ENCODE measurements around the gene HSPA6.
"Not testable (repeated sequence)": the region's sequence is repeated elsewhere in the genome, so short reads cannot be mapped to it uniquely, and the experiment has no call there.

HSPA6 gene

DNA sequence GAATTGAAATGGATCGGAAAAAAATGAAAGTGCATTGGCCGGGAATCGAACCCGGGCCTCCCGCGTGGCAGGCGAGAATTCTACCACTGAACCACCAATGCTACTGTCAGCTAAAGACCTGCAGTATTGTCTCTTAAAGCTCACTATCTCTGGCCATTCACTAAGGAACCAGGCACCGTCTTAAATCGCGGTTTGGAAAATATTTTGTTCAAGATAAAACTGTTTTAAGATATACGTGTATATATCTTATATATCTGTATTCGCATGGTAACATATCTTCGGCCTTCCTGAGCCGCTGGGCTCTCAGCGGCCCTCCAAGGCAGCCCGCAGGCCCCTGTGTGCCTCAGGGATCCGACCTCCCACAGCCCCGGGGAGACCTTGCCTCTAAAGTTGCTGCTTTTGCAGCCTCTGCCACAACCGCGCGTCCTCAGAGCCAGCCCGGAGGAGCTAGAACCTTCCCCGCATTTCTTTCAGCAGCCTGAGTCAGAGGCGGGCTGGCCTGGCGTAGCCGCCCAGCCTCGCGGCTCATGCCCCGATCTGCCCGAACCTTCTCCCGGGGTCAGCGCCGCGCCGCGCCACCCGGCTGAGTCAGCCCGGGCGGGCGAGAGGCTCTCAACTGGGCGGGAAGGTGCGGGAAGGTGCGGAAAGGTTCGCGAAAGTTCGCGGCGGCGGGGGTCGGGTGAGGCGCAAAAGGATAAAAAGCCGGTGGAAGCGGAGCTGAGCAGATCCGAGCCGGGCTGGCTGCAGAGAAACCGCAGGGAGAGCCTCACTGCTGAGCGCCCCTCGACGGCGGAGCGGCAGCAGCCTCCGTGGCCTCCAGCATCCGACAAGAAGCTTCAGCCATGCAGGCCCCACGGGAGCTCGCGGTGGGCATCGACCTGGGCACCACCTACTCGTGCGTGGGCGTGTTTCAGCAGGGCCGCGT is at the start of gene HSPA6:
HSPA6 (plus strand) TSS at position 724 of the 925 bp plus-strand sequence; CDS start at position 843, 119 bp downstream.
- DNase-seq = peak; percentile 68

DNA sequence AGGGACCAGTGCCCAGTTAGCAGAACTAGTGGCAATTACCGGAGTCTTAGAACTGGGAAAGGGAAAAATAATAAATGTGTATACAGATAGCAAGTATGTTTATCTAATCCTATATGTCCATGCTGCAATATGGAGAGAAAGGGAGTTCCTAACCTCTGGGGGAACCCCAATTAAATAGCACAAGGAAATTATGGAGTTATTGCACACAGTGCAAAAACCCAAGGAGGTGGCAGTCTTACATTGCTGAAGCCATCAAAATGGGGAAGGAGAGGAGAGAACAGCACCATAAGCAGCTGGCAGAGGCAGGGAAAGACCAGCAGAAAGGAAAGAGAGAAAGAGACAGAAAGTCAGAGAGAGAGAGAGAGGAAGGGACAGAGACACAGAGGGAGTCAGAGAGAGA is 46.6 kb upstream of the HSPA6 start:
- DNase-seq = not testable (repeated sequence)

DNA sequence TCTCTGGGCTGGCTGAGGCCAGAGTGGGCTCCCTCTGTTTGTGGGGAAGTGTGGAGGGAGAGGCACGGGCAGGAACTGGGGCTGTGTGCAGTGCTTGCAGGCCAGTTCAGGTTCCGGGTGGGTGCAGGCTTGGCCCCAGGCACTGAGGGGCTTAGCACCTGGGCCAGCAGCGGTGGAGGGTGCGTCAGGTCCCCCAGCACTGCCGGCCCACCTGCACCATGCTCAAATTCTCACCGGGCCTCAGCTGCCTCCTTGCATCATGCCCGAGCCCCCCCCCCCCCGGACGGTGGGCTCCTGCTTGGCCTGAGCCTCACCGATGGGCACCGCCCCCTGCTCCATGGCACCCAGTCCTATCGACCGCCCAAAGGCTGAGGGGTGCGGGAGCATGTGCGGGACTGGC is 45.4 kb upstream of the HSPA6 start:
- DNase-seq = no peak

DNA sequence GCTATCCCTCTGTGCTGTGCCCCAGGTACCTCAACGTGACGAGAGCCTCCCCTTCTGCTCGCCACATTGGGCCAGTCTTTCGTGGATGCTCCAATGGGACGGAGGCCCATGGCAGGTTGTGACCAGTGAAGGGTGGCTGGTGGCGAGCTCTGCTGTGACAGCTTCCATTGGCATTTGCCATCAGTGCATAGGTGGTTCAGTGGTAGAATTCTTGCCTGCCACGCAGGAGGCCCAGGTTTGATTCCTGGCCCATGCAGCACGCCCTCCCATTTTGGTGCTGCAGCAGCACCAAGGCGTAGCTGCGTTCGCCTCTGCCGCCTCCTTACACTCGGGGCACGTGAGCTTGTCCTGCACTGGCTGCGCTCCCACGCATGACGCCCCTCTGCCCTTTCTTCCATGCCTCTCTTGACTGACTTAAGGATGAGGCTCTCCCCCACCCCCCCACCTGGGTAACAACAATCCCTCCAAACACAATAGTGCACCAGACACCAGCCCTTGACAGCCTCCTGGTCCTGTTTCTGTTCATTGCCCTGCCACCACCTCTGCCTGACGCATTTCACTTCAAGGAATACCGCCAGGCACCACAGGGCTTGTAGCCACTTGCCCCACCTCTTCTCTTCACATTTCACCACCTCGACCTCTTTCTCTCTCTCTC is 43.8 kb upstream of the HSPA6 start:
- DNase-seq = no peak

DNA sequence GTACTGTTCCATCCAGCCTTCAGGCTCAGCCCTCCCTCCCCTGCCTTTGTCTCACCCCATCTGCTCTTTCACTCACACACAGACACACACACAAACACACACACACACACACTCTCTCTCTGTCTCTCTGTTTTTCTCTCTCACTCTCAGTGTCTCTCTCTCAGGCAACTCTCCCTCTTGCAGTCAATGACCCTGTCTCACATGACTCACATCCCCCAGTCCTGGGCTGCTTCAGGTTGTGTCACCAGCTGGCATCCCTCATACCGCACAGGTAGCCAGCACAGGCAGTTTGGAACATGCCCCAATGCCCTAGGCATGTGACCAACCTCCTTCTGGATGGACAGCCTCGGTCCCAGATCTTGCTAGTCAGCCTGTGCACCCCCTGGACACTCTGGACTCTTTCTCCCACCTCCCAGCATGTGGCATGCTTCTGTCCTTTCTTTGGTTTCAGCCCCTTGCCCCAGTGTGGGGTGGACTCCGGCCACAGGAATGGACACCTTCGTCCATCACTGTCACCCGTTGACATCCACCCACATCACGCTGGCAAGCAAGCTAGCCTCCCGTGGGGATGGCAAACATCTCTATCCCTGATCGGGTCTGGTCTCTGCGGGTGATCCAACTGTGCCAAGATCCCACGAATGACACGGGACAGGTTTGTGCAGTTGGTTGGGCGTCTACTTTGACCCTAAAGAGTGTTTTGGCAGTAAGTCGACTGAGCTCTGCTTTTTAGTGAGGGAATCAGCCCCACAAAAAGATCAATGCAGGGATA is 42.5 kb upstream of the HSPA6 start:
- DNase-seq = no peak

DNA sequence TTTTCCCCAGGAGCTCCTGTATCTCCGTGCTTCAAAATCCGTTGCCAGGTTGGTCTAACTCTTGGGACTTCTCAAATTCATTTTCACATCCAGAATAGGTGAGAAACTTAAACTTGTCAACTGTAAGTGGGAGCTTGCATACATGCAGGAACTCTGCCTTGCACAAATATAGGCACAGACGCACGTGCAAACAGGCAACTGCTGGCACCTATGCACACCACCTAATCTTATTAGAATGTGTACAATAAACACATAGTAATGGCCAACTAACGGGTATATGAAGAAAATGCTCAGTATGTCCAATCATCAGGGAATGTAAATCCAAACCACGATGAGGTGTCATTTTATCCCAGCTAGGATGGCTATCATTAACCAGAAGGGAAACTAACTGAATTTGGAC is 41.7 kb upstream of the HSPA6 start:
- DNase-seq = no peak

DNA sequence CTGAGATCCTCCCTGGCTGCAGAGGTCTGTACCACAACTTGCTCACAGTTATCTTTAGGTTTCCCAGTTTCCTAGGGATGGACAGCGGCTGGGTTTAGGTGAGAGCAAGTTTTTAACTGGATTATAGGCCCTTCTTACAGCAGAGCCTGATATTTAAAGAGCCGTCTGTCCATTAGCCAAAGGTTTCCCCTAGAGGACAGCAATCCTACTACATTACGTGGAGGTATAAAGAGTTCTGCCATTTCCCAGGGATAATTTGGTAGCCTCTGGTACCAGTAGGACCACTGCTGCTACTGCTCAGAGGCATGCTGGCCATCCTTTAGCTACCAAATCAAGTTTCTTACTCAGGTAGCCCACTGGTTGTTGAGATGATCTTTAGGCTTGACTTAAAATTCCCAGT is 41.0 kb upstream of the HSPA6 start:
- DNase-seq = no peak

DNA sequence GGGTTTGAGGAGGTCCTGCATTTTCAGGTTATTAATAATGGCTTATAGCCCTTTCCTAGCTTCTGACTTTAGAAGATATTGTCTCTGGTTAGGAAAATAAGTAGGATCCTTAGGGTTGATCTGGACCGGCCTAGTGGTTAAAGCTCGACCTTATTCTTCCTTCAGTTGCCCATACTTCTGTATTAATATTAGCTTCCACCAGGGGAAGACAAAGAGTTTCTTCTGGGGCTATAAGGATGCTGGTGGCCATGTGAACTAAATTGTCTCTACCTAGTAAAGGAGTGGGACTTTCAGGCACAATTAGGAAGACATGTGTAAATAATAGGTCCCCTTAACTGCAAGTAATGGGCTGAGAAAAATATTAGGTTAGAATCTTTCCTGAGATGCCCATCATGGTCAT is 39.7 kb upstream of the HSPA6 start:
- no peak for DNase-seq

DNA sequence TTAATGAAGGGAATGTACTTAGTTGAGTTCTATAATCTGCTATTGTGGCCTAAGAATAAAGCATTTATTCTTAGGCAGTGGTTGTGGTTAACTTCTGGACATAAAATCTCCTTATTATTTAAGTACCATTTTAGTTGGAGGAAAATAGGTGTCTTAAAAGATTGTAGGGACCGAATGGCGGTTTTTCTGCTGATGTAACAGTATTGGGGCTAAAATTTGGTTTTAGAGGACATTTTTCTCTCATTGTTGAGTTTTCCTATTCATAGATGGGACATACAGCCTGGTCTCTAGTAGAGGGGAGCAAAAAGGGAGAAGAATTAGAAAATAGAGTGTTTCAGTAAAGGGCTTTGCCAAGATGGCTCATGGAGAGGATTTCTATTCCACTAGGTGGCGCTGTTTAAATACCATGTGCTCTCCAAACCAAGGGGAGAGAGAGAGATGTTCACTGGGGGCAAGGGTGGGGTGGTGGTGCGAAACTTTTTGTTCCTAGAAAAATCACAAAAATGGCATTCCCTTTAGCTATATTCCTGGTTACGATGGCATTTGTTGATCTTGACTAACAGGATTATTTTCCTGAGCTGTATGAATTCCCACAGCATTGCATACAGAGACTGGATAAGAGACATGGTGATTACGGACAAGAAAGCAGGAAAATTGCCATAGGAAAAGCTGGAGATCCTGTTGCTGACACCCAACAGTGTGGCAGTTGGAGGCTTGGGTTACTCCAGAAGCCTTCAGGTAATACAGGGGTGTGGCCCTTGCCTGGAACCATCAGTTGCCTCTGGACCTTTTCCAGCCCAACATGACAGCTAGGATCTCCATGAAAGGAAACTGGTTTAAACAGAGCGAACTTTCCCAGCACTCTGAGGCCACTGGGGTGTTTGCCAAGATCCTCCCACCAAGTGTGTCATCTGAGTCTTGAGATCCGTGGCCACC is 37.3 kb upstream of the HSPA6 start:
- peak; percentile 60 for DNase-seq

DNA sequence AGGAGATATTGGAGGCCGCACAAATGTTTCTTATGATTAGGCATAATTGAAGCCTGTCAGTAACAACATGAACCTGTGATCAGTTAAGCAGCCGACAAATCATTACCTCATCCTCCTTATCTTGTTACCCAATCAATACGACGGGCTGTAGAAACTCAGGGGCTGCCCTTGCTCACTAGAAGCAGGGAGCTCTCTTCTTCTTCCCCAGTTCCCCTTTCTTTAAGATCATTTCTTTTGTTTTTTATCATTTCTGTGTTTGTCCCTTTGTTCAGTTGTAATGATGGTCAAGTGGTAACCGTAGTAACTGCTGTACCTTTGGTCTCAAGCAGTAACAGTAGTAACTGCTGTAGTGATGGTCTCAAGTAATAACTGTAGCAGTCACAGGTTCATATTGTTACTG is 32.9 kb upstream of the HSPA6 start:
- no peak for DNase-seq

DNA sequence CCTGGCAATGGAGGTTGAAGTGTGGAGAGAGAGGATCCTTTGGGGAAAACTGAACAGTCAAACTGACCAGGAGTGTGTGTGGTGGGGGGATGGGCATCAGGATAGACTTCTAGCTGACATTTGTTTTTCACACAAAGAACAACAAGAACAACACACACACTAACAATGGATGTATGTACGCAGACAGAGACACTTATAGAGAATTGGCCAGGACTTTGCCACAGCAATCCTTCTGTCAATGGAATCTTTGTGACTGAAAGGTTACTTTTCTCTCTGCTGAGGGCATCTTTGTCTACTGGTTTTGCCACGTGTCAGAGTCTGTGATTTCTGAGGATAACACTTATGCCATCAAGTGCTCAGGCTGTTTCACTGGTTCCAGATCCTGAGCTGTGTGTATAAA is 31.5 kb upstream of the HSPA6 start:
- DNase-seq = no peak

DNA sequence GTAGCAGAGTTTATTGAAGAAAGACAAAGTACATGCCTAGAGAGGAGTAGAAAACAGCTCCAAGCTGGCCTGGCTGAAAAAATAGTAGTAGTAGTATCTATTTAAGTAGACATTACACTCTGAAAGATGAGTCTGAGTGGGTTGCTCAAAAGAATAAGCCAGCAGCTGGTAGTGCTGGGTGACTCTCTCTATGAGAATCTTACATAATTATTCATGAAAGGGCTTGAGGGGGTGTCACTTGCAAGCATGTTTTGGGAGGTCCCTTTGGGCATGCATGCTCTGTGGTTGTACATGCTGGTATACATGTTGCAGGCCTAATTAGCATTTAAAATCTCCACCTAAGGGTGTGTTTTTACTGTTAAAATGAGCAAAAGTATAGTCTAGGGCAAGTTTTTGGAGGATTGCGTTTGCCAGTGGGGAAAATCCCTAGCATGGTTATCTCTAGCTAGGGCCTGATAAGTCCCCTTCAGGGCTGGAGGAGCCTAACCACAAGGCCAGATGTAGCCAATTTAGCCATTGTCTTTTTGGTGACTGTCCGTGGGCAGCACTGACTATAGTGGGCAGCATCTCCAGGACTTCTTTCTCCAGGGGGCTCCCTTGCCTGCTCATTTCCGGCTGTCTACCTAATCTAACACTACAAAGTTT is 30.1 kb upstream of the HSPA6 start:
- DNase-seq = no peak

DNA sequence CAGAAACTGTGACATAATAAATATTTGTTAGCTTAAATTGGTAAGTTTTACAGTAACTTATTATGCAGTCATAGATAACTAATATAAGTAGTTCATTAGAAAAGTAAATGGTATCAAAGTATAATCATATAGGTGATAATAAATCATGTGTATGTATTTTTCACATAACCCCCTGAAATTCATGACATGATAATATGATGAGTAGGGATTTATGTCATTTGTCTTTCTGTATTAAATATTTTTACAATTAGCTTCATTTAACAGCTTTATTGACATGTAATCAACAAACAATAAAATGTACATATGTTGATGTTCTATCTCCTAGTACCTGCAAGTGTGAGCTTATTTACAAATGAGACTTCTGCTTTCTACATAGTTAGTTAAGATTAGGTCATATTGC is 28.9 kb upstream of the HSPA6 start:
- no peak for DNase-seq

DNA sequence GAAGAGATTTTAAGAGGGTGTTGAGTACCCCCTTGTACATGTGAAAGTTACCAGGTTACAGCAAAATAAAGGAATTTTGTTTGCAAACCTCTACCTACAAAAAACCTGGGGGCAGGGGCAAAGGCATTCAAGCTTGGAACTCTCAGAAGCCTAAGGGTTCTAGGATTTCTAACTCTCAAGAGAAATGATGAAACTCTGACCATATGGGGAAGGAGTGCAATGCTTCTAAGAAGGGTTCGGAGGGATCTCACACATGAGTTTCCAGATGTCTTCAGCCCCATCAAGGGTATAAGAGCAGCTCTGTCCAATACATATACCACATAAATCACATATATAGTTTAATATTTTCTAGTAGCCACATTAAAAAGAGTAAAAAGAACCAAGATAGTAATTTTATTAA is 26.4 kb upstream of the HSPA6 start:
- no peak for DNase-seq

DNA sequence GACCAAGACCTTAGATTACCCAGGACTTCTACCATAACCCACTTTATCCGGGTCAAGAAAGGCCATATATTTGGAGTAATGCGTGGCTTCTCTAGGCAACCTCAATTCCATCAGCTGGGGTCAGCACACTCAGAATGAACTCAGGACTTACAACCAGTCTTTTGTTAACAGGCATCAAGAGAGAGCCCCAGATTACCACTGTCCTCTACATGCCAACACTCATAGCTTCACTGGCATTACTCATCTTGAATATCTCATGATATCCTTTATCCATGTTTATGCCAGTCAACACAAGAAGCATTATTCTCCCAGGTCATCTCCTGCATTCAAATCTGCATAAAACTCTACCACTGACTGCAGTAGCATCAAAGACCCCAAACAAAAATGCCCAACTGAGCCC is 25.7 kb upstream of the HSPA6 start:
- no peak for DNase-seq

DNA sequence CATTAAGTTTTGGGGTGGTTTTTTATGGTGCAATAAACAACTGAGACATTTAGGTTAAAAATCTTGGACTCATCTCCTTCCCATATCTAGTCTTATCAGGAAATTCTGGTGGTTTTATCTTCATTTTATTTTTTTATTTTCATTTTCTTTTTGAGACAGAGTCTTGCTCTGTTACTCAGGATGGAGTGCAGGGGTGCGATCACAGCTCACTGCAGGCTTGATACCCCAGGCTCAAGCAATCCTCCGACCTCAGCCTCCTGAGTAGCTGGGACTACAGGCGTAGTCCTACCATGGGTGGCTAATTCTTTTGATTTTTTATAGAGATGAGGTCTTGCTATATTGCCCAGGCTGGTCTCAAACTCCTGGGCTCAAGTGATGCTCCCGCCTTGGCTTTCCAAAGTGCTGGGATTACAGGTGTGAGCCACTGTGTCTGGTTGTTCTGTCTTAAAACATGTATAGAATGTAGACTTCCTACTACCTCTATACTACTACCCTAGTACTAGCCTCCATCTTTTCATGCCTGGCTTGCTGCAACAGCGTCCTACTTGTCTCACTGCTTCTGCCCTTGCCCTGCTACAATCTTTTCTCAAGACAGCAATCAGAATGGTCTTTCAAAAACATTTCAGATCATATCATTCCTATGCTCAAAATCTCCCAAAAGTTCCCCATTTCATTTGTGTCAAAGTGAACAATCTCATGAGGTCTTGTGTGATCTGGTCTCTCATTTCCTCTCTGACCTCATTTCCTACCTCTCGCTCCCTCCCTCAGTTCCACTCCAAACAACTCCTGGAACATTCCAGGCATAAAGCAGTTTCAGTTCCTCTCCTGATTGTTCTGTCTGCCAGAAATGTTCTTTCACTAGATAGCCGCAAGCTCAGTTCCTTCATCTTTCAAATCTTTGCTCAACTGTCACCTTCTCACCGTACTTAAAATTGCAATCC is 25.0 kb upstream of the HSPA6 start:
- no peak for DNase-seq

DNA sequence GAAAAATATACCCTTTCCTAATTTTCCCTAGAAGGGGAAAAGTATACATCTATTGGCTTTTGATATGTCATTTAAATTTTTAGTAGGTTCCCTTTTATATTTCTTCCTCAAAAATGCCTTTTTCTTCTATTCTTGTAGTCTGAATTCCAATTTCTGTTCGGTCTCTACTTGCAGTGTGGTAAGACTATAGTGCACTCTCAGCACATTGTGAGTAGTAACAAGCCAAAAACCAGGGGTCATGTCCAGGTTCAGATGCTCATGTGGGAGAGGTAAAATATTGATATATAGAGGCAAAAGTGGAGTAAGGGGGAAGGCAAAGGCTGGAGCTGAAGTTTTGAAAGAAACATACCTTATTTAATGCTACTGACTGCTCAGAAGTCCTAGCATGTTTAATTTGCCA is 23.1 kb upstream of the HSPA6 start:
- no peak for DNase-seq

DNA sequence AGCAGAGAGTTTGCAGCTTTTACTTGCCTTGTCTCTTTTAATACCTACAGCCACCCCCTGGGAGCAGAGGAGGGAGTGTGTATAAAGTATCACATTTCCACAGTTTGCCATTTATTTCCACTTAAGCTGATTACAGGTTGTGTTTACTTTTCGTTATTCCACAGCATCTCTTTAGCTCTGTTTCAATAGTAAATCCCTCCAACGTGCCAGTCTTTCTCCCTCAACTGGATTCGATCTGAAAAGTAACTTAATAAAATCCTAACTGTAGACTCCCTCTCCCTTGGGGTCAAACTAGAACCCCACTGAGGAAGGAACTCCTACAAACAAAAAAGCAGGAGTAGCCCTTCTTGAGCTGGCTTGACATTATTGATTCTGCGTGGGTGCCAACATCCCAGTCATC is 22.2 kb upstream of the HSPA6 start:
- DNase-seq = no peak

DNA sequence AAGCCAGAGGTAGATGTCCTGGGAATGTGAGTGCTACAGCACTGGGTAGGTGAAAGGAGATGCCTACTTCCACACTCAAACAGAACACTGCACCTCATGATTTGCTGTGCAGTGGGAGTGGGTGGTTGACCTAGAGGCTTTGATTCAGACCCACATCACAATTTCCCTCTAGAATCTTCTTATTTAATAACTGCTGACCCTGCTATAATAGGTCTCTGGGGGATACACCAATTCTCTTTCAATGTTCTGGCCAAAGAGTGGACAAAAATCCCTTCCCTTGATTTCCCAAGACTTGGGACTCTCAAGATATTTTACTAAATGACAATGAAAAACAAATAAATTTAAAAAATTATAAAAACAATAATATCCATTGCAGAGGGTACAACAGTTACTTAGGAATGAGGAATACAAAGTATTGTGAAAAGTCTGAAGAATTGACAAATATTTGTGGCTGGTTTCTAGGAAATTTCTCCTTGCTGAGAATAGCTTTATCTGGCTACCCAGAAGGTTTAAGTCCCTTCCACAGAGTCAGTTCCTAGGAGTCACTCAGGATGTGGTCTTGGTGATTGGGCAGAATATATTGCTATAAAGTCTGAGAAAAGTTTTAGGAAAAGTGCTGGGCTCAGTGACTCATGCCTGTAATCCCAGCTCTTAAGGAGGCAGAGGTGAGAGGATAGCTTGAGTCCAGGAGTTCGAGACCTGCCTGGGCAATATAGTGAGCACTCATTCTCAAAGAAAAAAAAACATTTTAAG is 21.5 kb upstream of the HSPA6 start:
- DNase-seq = peak; percentile 33

DNA sequence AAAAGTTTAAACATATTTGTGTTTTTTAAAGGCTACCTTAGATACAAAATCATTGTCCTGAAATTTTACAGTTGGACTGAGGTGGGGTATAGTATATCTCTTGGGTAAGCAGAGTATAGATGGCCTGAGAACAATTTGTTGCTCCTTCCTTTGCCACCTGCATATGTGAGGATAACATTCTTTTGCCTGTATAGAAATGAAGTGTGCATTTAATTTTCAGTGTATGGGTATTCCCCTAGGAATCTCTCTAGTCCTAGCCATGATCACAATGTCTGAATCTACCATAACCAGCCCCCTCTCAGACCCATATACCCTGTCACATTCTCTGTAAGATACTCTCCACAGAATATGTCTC is 21.0 kb upstream of the HSPA6 start:
- DNase-seq = no peak

Measured in HCEC 1CT (cell line).